IPS DF 19.7 (cell line): Measurements from ENCODE around the gene SLAIN2.

Experiments used
- DNase-seq: peaks from one replicate; pipeline ENCODE4 v3.0.0-alpha.2; 2013; ENCODE audit warnings: low read depth, low spot score

SLAIN2 gene

DNA sequence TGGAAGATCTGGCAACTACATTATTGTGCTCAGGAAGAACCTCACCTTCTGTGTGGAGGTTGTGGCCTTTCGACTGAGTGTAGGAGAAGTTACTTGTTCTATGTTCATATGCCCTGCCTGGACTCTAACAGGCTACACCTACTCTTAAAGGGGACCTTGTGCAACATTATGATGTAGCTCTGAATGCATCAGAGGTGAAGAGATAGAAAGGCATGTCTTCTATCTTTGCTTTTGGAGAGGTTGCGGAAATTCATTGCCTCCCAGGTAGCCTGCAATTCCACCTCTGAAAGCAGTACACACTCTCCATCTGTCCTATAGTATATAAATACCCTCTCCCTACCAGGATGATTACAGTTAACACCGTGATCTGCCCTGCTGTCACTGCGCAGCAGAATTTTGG is 7.1 kb upstream of the SLAIN2 start:
- no peak for DNase-seq

DNA sequence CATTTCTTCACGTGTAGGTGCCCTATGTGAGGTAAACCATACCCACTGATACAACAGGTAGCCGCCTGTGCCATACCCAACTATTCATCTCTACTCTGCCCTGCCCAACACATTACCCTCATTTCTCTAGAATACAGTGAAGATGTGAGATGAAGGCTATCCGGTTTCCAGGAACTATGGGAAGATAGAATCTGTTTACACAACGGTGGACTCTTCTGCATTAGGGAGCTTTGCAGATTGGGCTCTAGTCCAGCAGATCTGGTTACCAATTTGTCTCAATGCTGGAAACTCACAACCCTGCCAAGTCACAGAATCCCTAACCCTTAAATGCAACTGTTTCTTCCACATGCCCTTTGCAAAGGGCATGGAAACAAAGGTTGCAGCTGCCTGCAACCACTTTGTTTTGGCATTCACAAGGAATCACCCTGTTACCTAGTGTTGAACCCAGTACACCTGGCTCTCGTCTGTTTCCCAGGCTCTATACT is 6.4 kb upstream of the SLAIN2 start:
- DNase-seq, result no peak

DNA sequence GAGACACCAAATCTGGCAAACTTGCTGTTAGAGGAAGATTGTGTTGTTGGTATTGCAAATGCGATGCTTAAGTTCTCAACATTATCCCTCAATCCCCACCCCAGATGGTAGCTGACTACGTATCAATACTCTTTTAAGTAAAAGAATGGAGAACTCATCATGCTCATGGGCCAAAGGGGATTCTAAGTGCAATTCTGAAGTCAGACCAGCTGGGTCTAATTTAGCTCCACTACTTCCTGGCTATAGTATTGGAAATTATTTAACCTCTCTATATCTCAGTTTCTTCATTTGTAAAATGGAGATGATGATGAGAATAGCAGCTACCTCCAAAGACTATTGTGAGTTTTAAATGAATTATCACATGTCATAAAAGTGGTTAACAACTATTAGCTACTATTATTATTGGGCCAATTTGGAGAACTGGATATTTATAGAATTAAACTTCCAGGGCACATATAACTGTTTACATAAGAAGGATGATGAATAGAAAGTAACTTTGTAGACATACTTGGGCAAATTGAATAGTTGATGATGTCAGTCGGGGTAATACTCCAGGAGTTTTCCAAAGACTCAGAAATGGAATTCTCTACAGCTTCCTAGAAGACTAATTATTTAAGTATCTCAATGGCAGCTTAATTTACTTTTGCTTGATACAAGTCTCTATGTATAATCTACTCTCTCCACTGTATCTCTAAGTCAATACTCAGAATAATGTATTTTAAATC is 5.0 kb upstream of the SLAIN2 start:
- no peak for DNase-seq

DNA sequence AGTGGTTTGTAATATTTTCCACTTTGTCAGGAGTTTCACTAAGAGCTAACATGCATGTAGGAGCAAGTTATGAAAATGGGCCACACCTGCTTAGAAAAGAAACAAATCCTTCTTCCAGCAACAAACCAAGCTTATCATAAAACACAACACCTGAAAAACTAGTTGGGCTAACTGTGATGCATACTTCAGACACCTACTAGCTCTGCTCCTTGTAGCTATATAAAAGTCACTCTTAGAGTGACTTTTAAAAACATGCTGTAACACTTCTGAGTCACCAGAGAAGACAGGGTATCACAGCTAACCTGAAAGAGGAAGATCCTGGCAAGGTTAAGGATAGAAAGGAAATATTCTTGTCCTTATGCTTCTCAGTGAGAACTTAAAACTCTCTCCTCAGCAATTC is 3.6 kb upstream of the SLAIN2 start:
- DNase-seq, result no peak

DNA sequence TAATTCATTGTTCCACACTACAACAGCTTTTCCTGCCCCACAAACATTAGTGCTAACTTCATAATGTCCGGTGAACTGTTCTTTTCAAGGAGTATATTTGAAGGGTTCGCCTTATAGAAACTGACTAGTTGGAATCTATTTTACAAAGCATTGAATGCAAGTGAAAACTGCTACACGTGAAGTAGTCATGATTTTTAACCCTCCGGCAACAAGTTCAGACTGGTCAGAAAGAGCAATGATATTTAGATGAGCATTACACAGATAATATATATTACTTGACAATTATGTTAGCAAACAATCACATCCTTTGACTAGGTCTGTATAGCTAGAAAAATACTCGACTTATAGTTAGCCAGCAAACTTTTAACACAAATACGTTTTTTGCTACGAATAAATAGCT is 1.7 kb upstream of the SLAIN2 start:
- no peak for DNase-seq

DNA sequence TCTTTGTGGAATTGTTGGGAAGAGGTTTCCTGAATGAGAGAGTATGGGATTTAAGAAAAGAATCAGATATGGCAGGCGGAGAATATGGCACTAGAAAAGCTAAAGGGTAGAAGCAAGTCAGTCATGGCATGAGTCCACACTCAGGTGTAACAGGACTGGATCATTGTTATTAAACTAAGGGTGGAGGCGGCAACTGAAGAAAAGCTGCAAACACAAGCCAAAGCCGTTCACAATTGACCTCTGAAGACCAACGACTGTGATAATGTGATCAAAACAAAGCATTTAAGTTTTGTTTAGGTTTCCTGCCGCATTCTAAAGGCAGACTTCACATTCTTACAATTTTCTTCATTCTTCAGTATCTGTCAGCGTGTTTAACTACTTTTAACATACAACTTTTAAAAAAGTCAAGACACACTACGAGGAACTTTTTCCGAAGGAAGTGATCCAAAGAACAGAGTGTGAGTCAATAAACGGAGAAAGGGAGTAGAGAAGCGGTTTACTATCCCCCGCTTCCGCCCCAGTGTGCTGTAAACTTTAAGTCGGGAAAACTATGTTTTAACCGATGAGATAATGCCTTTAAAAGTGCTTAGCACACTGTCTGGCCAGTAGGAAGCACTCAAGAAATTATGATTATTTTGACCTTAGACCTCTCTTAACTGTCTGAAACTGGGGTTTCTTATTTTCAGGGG is 909 bp upstream of the SLAIN2 start:
- DNase-seq, result no peak

DNA sequence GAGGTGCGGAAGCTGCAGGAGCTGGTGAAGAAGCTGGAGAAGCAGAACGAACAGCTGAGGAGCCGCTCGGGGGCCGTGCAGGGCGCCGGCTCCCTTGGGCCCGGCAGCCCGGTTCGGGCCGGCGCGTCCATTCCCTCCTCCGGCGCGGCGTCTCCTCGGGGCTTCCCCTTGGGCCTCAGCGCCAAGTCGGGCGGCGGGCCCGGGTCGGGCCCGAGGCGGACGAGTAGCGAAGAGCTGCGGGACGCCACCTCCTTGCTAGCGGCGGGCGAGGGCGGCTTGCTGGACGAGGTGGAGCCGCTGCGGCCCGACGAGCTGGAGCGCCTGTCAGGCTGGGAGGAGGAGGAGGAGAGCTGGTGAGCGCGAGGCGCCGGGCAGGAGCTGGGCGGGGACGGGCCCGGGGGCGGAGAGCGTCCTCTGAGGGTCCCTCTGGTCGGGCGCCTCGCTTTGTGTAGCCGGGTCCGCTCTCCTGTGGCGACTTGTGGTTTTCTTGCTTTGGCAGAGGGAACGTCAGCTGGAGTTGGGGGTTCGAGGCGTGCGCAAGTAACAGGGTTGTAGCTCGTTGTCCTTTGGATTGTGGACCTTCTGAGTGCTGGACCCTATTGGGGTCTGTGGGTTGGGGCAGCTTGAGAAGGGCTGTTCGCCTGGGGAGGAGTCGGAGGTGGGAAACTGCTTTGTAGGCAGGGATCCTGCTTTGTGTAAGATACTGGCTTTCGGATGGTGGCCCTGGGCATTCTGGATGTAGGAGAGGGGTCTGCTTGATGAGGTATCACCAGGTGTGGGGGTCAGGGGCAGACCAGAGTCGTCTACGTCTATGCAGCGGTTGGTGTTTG is 662 bp downstream of the SLAIN2 start:
- no peak for DNase-seq

DNA sequence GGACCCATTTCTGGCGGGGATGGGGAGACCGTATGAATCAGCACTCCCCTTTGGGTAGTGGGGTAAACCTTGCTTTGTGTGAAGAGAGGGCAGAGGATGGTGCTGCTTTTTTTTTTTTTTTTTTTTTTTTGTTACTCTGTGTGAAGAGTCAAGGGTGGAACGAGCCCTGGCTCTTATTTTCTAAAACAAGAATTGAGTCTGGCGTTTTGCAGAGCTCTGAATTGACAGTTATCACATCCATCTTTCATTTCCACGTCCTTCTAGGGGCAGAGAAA is 1.2 kb downstream of the SLAIN2 start:
- DNase-seq, result no peak

DNA sequence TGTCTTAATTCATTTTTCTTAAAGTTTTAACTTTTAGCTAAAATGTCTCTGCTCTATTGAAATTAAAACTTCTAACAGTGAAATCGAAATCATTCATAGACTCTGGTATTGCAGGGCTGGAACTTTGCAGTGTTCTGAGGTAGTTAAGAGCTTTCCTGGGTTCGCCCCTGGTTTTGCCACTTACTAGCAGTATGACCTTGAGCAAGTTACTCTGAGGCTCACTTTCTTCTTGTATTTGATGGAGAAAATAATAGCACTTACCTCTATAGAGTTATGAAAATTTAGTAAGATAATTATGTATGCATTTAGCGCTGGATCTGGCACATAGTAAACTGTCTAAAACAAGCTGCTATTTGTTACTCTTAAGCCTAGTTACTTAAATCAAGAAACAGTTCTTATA is 1.7 kb downstream of the SLAIN2 start:
- no peak for DNase-seq

DNA sequence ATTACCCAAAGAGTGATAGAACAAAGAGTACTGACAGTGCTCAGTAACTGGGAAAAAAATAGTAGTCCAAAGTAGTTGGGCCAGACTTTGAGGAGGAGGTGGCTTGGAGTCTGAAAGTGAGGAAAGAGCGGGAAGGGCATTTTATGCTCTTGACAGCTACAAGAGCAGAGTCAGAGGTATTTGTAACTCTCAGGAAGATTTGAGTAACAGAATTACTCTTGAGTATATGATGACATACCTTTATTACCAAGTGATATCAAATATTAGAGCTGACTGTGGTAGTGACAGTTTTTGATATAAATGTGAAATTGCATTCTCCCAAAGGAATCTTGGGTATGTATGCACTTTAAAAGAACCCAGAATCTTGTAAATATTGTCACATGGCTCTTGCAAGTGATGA is 2.2 kb downstream of the SLAIN2 start:
- DNase-seq, result no peak

DNA sequence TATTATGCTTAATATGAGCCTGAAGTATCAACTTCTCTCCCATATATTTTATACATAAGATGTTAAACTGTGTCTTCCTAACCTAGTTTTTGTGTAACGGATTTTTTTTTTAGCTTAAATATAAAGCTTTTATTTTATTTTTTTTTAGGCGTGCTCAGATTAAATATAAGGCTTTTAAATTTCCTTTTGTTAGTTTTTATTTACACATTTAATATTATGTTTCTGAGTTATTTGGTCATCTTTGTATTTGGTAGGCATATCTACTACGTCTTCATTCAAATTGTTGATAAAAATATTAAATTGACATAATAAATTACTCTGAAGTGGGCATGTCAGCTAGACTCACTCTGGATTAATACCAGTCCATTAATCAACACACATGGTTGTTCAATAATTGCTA is 4.2 kb downstream of the SLAIN2 start:
- DNase-seq, result no peak

DNA sequence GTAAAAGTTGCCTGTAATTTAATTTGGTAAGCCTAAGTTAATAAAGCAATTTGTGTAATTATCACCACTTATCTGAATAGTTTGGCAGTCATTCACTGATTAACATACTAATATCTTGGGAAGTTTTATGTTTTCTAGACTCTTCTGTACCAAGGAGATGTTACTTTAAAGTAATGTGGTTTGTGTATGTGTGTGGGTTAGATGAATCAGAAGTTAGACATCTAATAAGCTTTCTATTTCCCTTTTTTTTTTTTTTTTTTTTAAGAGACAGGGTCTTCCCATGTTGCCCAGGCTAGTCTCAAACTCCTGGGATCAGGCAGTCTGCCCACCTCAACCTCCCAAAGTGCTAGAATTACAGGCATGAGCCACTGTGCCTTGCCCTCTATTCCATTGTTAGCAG is 5.3 kb downstream of the SLAIN2 start:
- no peak for DNase-seq

DNA sequence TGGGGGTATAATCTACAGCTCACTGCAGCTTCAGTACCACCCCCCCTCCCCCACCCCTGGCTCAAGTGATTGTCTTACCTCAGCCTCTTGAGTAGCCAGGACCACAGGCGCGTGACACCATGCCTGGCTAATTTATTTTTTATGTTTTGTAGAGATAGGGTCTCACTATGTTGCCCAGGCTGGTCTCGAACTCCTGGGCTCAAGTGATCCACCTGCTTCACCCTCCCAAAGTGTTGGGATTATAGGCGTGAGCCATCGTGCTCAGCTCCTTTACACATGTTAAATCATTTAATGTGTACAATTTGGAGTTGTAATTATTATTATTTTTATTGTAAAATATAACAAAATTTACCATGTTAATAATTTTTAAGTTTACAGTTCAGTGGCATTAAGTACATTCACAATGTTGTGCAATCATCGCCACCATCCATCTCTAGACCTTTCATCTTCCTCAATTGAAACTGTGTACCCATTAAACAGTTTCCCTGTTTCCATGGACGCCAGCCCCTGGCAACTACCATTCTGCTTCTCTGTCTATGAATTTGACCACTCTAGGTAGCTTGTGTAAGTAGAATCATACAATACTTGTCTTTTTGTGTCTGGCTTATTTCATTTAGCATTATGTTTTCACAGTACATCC is 6.1 kb downstream of the SLAIN2 start:
- no peak for DNase-seq

DNA sequence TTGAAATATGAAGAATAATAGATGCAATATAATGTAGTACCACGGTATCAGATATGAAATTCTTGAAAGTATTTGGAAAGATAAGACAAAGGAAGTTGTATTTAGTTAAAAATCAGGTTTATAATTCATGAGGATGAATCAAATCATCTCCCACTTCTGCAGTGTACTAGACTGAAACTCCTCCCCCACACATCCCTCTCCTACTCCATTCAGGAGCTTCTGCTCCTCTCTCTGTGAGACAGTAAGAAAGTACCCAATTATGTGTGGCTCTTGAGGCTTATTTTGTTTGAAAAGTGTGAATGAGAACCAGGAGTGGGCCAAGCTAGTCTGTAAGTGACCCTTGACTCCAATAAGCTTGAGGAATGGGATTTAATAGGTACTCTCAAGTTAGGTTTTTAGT is 9.5 kb downstream of the SLAIN2 start:
- DNase-seq, result no peak

DNA sequence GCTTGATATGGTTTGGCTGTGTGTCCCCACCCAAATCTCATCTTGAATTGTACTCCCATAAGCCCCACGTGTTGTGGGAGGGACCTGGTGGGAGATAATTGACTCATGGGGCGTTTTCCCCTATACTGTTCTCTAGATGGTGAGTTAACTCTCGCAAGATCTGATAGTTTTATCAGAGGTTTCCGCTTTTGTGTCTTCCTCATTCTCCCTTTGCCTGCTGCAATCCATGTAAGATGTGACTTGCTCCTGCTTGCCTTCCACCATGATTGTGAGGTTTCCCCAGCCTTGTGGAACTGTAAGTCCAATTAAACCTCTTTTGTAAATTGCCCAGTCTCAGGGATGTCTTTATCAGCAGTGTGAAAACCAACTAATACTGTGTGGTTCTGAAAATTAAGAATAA is 11.5 kb downstream of the SLAIN2 start:
- no peak for DNase-seq

DNA sequence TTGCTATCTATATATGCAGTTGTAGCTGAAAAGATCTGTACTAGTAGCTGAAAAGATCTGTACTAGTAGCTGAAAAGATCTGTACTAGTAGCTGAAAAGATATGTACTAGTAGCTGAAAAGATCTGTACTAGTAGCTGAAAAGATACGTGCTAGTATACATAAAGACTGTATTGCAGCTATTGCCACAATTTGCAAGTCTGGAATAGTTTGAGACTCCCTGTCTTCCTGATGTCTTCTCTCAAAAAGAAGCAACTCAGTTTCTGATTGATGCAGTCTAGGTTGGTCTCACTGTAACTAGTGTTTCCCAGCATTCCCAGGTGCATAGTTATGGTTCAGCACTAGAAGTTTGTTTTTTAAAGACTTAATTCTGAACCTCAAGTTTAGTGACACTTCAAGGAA is 15.0 kb downstream of the SLAIN2 start:
- no peak for DNase-seq

DNA sequence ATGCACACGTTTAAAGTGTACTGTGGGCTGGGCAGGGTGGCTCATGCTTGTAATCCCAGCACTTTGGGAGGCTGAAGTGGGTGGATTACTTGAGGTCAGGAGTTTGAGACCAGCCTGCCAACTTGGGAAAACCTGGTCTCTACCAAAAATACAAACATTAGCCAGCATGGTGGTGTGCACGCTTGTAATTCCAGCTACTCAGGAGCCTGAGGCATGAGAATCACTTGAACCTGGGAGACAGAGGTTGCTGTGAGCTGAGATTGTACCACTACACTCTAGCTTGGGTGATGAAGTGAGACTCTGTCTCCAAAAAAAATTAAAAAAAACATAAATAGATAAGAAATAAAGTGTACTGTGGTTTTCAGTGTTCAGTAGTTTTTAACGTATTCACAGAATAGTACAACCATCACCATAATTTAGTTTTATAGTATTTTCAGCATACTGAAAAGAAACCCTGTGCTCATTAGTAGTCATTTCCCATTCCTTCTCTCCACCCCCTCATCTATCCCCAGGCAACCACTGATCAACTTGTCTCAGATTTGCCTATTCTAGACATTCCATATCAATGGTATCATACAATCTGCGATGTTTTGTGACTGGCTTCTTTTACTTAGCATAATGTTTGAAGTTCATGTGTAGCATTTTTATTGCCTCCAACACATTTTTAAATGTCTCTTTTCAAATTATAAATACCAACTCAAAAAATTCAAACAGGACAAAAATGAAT is 19.1 kb downstream of the SLAIN2 start:
- DNase-seq, result no peak

DNA sequence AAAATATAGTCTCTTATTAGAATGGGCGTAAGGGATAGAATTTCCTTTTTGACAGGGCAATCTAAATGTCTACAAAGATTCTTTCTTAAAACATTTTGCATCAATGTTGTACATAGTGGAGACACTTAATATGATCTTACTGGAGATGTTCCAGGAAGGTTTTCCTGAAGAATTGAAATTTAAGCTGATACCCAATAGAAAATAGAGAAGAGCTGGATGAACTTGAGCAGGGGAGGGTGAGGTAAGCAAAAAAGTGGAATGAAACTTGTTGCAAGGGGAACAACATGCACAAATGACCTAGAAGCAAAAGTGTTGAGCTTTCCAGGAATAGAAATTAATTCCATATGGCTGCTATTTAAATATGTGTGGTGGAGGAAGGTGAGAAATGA is 19.7 kb downstream of the SLAIN2 start:
- DNase-seq, result no peak

DNA sequence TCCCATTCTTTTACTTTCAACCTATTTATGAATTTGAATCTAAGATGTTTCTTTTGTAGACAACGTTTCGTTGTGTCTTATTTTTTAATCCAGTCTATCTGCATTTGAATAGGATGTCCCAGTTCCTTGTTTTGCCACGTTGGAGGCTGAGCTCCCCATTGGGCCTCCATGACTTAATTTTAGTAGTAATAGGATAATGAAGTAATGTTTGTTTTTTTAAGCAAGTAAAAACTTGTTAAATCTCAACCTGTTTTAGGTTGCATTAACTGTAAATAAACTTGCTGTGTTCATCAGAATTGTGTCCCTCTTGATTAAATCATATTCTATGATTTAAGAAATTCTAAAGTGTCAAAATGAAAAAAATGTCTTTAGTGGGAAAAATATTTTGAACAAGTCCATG is 25.3 kb downstream of the SLAIN2 start:
- DNase-seq, result no peak

DNA sequence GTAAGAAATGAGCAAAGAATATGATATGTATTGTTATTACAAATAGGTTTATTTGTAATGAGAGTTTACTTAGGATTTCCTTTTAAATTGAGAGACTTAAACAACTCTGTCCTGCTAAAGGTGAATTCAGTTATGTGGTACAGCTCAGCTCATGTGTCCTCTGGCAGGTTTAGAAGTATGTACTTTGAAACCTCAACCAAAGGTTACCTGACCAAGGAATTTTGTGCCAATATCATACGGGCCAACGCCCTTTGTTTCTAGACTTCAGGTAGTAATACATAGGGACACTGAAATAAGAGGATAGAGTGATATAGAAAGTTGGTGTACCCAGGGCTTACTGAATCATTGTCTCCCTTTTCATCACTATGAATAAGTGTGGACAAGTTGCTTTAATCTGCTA is 25.7 kb downstream of the SLAIN2 start:
- no peak for DNase-seq

DNA sequence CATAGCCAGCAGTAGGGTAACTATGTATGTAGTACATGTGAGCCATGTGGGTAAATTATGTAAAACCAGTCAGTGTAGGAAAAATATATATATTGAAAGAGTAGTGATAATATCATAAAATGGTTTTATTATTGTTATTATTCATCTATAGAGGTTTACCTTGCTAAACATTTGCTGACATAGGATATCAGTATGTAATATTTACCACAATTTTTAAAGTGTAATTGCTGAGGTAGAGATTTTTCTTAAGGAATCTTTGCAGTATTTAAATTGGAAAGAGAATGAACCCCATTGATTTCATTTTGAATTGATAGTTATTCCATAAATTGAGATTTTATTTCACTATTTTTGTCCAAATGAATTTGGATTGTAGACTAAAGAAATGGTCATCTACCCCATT is 27.1 kb downstream of the SLAIN2 start:
- DNase-seq, result no peak

DNA sequence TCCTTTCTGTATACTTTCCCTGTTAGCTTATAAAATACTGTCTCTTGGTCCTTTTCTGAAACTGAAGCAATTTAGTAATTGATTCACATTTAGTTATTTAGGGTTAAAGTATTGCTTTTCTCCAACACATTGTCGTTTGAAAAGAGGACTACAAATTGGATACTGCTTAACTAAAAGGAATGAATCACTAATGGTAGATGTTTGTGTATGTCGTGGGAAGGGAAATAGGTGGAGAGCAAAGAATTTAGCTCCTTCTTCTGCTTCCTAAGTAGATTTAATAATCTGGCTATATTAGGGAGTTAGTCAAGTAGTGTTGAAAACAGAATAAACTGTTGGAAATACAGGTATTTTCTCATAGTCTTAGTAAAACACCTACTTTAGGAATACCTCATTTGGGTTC is 27.9 kb downstream of the SLAIN2 start:
- no peak for DNase-seq
